Right renal cortex interstitium (tissue), 3 donors: ENCODE measurements around the gene KAT6B. TPM values are rescaled to one million over a fixed set of nuclear protein-coding genes. Genes with fewer than 3 reads are reported as not detected.

Experiments
- DNase-seq, 3 donors: peaks; one replicate each; pipeline ENCODE4 v3.0.0-alpha.2; 2013; ENCODE audit warnings: low read depth in 3 of 3, low spot score in 2 of 3
- polyA plus RNA-seq, 3 donors: library from polyadenylated mRNA; unstranded; fragments of 120-200 nt; gene quantifications; one replicate each; pipeline ENCODE4 v1.2.1, GENCODE V29; 2013; ENCODE audit not compliant: insufficient read length in 3 of 3

KAT6B gene
- polyA plus RNA-seq, 3 donors = 43.6 to 47.8 (median 45.9) TPM

DNA sequence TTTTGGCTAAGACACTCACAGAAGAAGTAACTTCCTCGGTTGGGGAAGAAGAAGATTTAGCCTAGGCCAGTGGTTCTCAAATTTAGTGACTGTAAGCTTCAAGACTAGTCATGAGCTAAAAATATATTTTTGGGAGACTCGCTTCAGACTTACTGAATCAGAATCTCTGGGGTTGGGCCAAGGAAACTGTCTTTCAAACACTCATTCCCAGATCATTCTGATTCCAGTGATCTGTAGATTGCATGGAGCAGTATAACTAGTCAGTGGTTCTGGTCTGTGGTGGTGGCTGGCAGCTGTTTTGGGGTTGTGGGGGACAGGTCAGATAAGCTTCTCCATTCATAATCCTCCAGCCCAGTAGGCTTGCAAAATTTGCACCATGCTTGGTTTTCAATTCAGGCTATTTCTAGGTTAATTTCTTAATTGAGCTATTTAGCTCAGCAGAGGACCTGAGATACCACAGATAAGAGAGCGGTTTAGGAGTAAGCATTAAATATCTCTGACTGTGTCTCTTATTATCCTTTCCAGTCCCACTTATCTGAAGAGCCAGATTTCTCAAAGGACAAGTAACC, 3.8 kb upstream of the KAT6B start:
- no peak for DNase-seq

DNA sequence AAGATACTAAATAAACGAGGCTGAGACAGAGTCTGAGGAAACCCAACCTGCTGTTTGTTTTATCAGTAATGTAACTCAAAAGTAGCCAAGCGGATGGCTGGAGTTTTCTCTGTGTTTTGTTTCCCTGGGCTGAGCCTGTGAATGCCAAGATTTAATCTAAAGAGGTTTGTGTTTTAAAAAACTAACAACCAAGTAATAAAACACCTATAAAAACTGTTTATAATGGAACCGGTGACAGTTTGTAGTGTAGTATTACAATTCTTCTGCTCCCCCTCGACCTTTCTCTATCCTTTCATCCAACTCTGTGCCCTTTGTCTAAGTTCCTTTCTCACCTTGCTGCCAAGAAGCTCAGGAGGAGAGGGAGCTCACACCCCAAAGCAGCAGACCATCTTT, 2.6 kb upstream of the KAT6B start:
- DNase-seq = peak in 1 of 3 donors; percentile 38

DNA sequence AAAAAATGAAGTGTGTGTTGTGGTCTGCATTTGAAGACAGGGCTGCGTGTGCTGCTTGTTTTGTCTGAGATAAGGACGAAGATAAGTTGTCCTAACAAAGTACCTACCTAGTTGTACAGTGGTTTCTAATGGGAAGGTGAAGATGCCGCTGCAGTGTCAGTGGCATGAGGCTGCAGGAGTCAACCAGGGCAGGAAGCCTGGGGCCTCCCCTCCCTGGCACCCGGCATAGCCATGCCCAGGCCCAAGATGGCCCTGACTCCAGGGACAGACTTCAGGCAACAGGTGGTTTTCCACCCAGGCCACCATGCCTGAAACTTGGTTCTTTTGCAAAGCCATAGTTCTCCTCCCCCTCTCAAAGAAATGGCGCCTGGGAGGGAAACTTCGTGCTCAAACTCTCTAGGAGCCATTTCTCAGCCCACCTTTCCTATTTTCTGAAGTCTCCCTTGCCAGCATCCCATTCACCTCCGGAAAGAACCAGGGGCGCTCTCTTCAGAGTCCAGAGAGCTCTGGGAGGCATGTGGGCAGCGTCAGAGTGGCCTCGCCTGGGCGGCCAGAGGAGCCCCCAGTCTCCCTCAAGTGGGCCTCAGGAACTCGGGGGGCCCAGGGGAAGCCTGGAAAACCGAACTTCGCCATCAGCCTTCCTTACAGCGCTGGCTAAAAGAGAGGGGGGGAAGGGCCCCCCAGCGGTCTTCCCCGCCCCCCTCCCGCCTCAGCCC, 2.1 kb upstream of the KAT6B start:
- no peak for DNase-seq

- peak in 1 of 3 donors; percentile 27 for DNase-seq
Measured at GRCh38 chr10:74824900-74825370, 1.5 kb upstream of the KAT6B start.

DNA sequence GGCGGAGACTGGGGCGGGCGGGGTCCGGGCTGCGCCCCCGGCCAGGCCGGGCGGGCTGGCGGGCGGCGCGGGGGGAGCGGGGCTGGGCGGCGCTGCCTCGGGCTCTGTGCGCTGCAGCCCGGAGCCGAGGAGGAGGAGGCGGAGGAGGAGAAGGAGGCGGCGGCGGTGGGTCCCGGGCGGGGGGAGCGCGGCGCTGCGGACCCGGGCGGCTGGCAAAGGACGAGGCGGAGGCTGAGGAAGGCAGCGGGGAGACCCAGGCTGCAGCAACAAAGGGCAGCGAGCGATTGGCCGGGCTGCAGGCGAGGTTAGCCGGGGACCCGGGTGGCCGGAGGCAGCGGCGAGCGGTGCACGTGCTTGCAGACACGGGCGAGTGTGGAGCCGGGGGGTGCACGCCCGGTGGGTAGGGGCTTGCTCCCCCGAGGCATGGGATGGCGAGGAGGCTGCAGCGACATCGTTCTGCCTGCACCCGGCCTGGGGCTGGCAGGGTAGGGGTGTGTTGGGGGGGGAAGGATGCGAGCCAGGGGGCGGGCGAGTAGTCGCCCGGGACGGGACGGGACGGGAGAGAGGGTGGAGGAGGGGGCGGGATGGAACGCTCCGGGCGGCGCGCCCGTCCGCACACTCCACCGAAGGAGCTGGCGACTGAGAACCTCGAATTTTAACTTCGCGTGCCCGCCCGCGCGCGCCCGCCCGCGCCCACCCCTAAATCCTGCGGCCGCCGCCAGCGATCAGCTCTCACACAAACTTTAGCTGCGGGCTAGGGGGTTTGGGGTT, 844 bp upstream of the KAT6B start:
- peak in 1 of 3 donors; percentile 43 for DNase-seq

GRCh38 chr10:74827045-74827441, 643 bp downstream of the KAT6B start:
- no peak for DNase-seq

DNA sequence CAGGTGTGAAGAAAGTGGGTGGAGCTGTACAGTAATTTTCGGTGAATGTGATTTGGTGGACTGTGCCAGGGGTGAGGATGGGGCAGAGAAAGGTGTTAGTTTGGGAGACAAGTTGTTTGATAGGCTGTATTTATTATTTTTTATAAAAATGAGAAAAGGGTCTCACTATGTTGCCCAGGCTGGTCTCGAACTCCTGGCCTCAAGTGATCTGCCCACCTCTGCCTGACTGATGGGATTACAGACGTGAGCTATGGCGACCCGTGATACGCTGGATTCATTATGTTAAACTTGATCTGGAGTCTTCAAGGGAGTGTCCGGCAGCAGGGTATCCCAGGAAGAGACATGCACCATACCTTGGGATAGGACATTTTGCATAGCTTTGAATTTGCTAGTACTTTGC, 1.3 kb downstream of the KAT6B start:
- no peak for DNase-seq

DNA sequence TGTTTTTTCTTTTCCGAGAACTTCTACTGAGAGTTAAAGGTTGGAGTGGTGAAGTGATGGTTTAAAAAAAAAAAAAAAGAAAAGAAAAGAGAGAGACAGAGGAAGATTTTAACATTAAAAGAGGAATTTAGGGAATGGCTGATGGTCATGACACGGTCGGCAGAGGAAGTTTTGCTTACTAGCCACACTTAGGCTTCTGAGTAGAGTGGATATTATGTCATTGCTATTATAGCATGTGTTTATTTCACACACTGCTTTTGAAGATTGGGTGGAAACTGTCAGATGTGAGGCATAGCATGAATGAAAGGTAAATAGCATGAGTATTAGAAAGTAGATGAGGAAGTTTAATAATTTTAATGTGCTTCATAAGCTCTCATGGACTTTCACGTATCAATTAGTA, 2.5 kb downstream of the KAT6B start:
- no peak for DNase-seq

GRCh38 chr10:74831518-74832120, 5.2 kb downstream of the KAT6B start:
- DNase-seq = no peak

- no peak for DNase-seq
Measured at GRCh38 chr10:74835963-74836362, 9.6 kb downstream of the KAT6B start.

DNA sequence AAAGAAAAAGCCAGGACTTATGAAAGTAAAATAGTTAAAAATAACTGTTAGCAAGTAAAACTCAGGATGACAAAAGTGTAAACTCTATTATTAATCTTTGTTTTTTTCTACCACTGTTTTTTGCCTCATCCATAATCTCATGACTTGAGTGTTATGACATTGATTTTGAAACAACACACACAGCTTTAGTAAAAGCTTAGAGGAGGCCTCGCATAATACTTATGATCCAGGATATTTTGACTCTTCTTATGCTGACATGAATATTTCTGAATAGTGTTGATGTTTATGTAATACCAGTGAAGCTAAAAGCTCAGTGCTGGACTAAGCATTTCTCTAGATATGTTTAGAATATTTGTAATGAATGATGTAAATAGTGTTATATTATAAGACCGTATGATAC, 10.5 kb downstream of the KAT6B start:
- no peak for DNase-seq

- DNase-seq = no peak
Measured at GRCh38 chr10:74837743-74838142, 11.3 kb downstream of the KAT6B start.

DNA sequence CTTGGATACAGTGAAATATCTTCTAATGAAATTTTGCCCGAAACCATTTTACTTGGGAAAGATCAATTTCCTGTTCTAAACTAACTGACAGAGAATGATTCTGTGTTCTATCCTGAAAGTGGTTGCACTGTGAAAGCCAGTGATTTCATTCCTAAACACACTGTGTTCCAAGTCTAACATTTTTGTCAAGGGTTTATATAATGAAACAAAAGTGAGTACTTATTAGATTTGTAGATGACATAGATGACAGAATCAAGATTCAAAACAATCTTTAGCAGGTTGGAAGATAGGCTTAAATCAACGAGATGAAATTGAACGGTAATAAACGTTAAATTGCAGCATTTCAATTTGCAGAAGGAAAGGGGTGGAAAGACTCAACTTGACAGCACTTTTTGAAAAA, 13.3 kb downstream of the KAT6B start:
- DNase-seq = no peak

GRCh38 chr10:74841265-74841973, 15.0 kb downstream of the KAT6B start:
- no peak for DNase-seq

DNA sequence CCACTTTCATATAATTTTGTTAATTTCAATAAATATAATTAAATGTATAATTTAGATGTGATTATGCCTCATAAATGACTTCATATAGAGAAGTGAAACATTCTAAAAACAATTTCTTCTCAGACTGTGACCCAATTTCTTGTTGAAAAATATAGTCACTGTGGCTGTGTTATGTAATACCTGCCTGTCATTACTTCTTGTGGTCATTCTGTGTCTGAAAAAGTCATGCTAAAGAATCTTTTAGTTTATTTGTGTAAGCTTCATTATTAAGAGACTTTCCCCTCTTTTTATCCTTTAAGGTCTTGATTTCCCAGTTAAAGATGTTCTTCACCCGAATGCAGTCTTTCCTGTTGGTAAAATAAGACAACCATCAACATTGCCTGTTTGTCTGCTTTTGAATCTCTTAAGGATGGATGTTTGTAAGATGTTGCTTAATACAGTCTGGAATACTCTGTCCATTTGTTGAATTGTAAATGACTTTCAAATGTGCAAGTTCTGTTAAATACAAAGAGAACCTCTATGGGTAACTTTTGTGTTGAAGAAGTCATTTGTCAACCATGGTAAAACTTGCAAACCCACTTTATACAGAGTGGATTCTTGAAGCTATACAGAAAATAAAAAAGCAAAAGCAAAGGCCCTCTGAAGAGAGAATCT, 16.0 kb downstream of the KAT6B start:
- no peak for DNase-seq

- no peak for DNase-seq
Measured at GRCh38 chr10:74846958-74847357, 20.6 kb downstream of the KAT6B start.

- no peak for DNase-seq
Measured at GRCh38 chr10:74851831-74852230, 25.4 kb downstream of the KAT6B start.

GRCh38 chr10:74852381-74852780, 26.0 kb downstream of the KAT6B start:
- no peak for DNase-seq

GRCh38 chr10:74854610-74855009, 28.2 kb downstream of the KAT6B start:
- DNase-seq = no peak

DNA sequence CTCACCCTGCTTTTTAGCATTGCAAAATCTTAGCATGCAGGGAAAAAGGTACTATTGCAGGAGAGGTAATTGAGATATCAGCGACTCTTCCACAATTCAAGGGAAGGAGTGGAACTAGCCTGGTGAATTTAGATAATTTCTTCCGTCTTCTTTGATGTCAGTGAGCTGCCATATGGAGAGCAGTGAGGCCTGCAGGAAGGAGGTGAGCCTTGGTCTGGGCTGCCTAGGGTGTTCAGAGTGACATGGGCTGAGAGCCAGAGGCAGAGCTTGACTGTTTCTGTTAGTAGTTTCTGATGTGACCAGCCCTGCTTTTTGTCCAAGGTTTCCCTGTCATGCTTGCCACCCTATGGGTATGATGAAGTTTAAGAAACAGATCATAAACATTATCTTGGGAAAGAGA, 28.6 kb downstream of the KAT6B start:
- DNase-seq = no peak
